ENCODE measurements around the gene ZFPM1. TPM values are rescaled to one million over a fixed set of nuclear protein-coding genes. Genes with fewer than 3 reads are reported as not detected.

ZFPM1 gene
- total RNA-seq, 6 experiments from 2014 or later = 4.5 to 6.4 (median 5.1) TPM

DNA sequence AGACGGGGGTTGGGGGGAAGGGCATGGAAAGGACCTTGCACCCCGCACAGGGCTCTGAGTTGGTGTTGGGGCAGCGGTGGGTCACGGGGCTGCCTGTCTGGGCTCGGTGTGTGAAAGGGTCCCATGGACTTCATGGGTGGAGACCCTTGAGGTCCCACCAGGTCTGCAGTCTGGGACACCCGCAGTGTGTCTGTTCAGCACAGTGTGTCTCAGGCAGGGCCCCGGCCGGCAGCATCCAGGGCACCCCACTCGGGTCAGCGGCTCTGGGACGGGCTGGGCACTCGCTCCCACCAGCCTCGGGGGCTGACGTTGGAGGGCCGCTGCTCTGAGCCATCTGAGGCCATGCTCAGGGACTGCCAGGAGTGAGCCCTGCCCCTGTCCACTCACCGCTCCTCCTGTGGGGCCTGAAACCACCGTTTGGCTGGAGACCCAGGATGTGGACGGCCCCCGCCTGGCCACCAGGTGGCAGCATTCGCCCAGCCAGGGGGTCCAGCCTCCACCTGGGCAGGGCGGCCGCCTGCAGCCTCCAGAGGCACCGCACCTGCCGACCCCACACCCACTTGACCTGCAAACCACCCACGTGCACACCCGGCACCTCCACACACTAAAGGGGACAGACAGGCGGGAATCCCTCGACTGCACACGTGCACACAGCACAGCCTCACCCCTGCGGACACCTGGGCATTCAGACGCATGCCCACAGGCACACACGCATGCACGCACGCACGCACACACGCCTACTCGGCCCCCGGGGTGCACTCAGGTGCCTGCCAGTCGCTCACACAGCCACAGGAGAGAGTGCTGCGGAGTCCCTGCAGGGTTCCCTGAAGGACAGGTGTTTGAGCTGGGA is 10.1 kb upstream of the ZFPM1 start:
- H3K27me3 Mint-ChIP-seq (ENCODE audit: insufficient read depth) = peaks cover 12% of the 10 kb centered on the region
- H3K36me3 Mint-ChIP-seq (ENCODE audit: low read depth) = no peaks in the 10 kb centered on the region
- no peak overlapping the region for H3K4me3 Mint-ChIP-seq
- TF ChIP-seq, protein P1, sequence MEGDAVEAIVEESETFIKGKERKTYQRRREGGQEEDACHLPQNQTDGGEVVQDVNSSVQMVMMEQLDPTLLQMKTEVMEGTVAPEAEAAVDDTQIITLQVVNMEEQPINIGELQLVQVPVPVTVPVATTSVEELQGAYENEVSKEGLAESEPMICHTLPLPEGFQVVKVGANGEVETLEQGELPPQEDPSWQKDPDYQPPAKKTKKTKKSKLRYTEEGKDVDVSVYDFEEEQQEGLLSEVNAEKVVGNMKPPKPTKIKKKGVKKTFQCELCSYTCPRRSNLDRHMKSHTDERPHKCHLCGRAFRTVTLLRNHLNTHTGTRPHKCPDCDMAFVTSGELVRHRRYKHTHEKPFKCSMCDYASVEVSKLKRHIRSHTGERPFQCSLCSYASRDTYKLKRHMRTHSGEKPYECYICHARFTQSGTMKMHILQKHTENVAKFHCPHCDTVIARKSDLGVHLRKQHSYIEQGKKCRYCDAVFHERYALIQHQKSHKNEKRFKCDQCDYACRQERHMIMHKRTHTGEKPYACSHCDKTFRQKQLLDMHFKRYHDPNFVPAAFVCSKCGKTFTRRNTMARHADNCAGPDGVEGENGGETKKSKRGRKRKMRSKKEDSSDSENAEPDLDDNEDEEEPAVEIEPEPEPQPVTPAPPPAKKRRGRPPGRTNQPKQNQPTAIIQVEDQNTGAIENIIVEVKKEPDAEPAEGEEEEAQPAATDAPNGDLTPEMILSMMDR (IDR thresholded peaks at IDR 0.05) = peak; percentile 98
- DNase-seq = peak; percentile 37
- H3K9me3 Mint-ChIP-seq = no peaks in the 10 kb centered on the region; the same call in 1 of the 2 replicates
- no peak overlapping the region for H3K27ac Mint-ChIP-seq
- no peaks in the 10 kb centered on the region for H3K4me1 Mint-ChIP-seq (ENCODE audit: low read depth)

DNA sequence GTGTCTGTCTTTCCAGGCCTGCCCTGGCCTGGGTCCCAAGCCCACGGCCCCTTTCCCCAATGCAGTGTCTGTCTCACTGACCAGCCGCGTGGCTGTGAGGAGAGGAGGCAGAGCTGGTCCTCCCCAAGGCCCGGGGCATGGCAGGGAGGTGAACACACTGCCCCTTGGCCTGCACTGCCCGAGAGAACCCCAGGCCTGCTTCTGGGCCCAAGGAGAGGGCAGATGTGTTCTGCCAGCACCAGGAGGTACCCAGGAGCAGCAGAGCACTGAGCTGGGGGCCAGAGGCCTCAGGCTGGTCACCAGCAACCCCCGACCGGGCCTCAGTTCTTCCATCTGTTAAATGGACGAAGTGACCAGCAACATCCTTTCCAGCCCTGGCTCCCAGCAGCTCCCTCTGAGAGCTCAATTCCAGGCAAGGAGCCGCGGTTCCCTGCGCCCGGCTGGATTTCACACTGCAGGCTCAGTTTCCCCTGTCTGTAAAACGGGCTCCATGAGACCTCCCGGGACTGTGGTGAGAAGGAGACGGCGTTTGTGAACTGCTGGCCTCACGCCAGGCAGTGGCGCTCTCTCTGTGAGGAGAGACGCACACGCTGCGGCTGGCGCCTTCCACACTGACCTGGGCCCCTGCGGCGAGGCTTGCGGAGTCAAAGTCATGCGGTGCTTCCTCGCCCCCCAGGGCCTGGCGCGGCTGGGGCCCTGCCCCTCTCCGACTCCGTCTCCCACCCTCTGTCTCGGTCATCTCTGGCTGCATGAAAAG is 8.1 kb upstream of the ZFPM1 start:
- DNase-seq = no peak
- no peaks in the 10 kb centered on the region; the same call in 1 of the 2 replicates for H3K9me3 Mint-ChIP-seq
- H3K4me3 Mint-ChIP-seq = no peak overlapping the region
- no peaks in the 10 kb centered on the region for H3K4me1 Mint-ChIP-seq (ENCODE audit: low read depth)
- no peaks in the 10 kb centered on the region for H3K36me3 Mint-ChIP-seq (ENCODE audit: low read depth)
- TF ChIP-seq, protein P1 (IDR thresholded peaks at IDR 0.05) = no peak
- H3K27me3 Mint-ChIP-seq (ENCODE audit: insufficient read depth) = peaks cover 17% of the 10 kb centered on the region
- H3K27ac Mint-ChIP-seq = no peak overlapping the region

DNA sequence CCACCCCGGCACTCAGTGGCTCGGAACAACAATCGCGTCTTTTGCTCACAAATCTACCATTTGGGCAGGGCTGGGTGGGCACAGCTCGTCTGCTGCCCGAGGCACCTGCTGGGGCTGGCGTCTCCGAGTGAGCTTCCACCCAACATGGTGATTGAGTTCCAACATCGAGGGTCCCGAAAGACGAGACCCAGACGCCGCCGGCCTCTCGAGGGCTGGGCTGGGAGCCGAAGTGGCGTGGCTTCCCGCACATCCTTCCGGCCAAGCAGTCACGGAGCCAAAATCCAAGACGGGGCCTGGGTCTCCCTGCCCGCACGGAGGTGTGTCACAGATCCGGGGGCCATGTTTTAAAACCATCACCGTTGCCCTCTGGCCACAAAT is 7.5 kb upstream of the ZFPM1 start:
- peaks cover 15% of the 10 kb centered on the region for H3K27me3 Mint-ChIP-seq (ENCODE audit: insufficient read depth)
- TF ChIP-seq, protein P1 (IDR thresholded peaks at IDR 0.05) = no peak
- no peaks in the 10 kb centered on the region; the same call in 1 of the 2 replicates for H3K9me3 Mint-ChIP-seq
- H3K4me3 Mint-ChIP-seq = no peak overlapping the region
- no peak for DNase-seq
- no peaks in the 10 kb centered on the region for H3K36me3 Mint-ChIP-seq (ENCODE audit: low read depth)
- no peaks in the 10 kb centered on the region for H3K4me1 Mint-ChIP-seq (ENCODE audit: low read depth)
- H3K27ac Mint-ChIP-seq = no peak overlapping the region

DNA sequence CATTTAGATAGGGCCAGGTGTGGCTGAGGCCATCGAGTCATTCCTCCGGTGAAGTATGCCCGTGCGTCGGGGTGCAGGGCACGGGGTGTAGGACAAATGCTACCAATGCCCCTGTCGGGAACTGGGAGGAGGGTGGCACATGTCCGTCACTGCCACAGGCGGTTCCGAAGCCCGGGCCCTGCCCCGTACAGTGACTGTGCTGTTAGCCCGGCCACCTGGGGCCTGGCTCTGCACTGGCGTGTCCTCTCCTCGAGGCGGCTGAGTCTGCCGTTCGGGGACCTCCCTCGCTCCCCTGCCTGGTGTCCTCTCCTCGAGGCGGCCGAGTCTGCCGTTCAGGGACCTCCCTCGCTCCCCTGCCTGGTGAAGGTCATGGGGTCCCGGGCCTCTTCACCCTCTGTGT is 7.0 kb upstream of the ZFPM1 start:
- TF ChIP-seq, protein P1 (IDR thresholded peaks at IDR 0.05) = no peak
- Mint-ChIP-seq H3K27ac (no peak overlapping the region), H3K9me3 (no peaks in the 10 kb centered on the region; the same call in 1 of the 2 replicates), H3K27me3 (ENCODE audit: insufficient read depth) (peaks cover 15% of the 10 kb centered on the region), H3K4me1 (ENCODE audit: low read depth) (no peaks in the 10 kb centered on the region), H3K4me3 (no peak overlapping the region; the same call in 1 of the 2 replicates), H3K36me3 (ENCODE audit: low read depth) (no peaks in the 10 kb centered on the region)
- no peak for DNase-seq

DNA sequence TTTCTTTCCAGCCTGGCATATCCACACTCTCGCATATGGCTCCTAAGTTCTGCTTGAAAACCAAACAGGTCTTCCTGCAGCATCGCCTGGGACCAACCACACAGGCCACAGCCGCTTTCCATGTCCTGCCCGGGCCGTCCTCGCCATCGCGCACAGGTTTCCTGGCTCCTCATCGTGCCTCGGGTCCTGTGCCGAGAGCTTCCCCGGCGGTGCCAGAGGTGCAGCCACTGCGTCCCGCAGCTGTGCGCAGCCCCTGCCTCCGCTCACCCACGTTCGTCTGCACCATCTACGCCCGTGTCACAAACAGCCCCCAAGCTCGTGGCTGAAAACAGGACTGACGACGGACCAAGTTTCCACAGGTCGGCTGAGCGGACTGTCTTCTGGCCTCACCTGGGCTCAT is 6.3 kb upstream of the ZFPM1 start:
- no peaks in the 10 kb centered on the region for H3K4me1 Mint-ChIP-seq (ENCODE audit: low read depth)
- TF ChIP-seq, protein P1 (IDR thresholded peaks at IDR 0.05) = no peak
- no peak for DNase-seq
- H3K27me3 Mint-ChIP-seq (ENCODE audit: insufficient read depth) = peaks cover 15% of the 10 kb centered on the region
- no peaks in the 10 kb centered on the region for H3K36me3 Mint-ChIP-seq (ENCODE audit: low read depth)
- no peaks in the 10 kb centered on the region; the same call in 1 of the 2 replicates for H3K9me3 Mint-ChIP-seq
- no peak overlapping the region for H3K4me3 Mint-ChIP-seq
- no peak overlapping the region for H3K27ac Mint-ChIP-seq
